GM12801 (cell line): Measurements from ENCODE around the gene AGMO.

Experiments
- TF ChIP-seq, protein P1 (sequence below): IDR thresholded peaks from one replicate; pipeline ENCODE4 v1.5.1; 2011; ENCODE audit warnings: control low read depth; ENCODE audit not compliant: insufficient read length; ENCODE audit errors: extremely low read depth

AGMO gene

GRCh38 chr7:15581352-15581951, 19.6 kb upstream of the AGMO start:
- TF ChIP-seq, protein P1, sequence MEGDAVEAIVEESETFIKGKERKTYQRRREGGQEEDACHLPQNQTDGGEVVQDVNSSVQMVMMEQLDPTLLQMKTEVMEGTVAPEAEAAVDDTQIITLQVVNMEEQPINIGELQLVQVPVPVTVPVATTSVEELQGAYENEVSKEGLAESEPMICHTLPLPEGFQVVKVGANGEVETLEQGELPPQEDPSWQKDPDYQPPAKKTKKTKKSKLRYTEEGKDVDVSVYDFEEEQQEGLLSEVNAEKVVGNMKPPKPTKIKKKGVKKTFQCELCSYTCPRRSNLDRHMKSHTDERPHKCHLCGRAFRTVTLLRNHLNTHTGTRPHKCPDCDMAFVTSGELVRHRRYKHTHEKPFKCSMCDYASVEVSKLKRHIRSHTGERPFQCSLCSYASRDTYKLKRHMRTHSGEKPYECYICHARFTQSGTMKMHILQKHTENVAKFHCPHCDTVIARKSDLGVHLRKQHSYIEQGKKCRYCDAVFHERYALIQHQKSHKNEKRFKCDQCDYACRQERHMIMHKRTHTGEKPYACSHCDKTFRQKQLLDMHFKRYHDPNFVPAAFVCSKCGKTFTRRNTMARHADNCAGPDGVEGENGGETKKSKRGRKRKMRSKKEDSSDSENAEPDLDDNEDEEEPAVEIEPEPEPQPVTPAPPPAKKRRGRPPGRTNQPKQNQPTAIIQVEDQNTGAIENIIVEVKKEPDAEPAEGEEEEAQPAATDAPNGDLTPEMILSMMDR: no peak

DNA sequence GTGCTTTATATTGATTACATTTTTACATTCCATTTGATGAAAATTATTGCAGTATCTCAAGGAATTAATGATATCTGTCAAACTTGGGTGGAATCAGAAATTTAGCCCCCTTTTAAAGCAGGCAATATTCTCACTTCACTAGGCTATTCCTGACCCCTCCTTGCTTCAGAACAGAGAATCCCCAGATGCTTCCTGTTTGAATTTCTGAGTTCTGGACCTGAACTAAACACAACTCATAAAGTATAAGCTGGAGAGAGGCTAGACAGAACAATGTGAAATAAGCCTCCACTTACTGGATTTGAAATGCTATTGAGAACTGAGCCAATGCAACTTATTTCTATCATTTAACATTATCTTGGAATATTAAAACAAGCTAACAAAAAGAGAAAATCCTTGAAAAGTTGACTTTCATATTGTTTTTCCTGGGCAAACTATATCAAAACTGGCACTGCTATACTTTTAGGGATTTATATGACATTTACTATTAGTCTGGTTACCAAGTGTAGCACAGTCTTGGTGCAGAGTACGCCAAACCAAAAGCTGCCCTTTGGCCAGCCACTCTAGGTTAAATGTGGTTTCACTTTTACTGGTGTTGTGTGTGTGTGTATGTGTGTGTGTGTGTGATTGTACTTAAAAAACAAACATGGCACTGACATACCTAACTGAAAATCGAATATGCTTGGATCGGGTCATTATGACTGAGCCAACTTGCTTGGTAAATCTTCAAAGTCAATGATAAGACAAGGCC, 19.0 kb upstream of the AGMO start:
- TF ChIP-seq, protein P1: no peak

DNA sequence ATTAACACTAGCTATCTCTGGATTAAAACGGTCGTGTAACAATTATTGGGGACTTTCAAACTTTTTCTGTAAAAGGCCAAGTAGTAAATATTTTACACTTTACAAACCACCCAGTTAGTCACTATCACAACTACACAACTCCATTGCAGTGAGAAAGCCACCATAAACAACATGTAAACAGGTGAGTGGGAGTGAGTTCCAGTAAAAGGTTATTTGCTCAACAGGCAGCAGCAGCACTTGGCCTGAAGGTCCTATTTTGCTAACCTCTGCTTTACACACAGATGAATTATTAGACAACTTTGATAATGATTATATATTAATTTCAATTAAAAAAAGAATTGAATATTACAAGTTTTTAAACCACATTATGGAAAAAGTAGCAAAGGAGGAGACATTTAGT, 15.8 kb upstream of the AGMO start:
- TF ChIP-seq, protein P1: no peak

- TF ChIP-seq, protein P1: no peak
Measured at GRCh38 chr7:15571301-15571878, 9.6 kb upstream of the AGMO start.

DNA sequence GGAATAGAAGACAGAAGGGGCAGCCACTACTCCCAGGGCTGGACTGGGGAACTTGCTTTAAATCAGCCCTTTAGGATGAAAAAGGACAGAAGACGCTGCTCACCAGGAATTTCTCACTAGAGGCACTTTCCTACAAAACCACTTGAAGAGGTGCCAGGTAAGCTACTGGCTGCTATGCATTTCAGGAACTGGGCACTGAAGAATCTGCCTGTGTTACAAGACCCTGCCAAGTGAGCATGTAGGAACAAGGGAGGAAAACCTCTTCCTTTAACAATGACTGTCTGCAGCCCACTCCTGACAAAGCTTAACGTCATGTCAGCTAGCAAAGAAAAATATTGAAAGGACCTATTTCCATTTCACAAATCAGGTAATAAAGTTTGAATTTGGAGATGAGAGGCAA, 5.8 kb upstream of the AGMO start:
- TF ChIP-seq, protein P1: no peak

GRCh38 chr7:15567036-15567435, 5.2 kb upstream of the AGMO start:
- TF ChIP-seq, protein P1: no peak

- TF ChIP-seq, protein P1: no peak
Measured at GRCh38 chr7:15566476-15566875, 4.7 kb upstream of the AGMO start.
